T-helper 17 cell (primary cell): ENCODE measurements around the gene KCNE4. TPM values are rescaled to one million over a fixed set of nuclear protein-coding genes. Genes with fewer than 3 reads are reported as not detected.

Experiments
- ATAC-seq: fragments of 150-1000 bp; cut with Tn5 transposase; 2 replicates; pipeline ENCODE4 v1.10.0; 2021; ENCODE audit warnings: mild to moderate bottlenecking, moderate library complexity
- DNase-seq, 3 donors: peaks; one replicate each; pipeline versions ENCODE4 v3.0.0 to v3.0.0-alpha.2; 2020 to 2021
- H3K9me3 ChIP-seq: one replicate; pipeline ENCODE4 v1.7.0; 2013; ENCODE audit warnings: low read length, mild to moderate bottlenecking; ENCODE audit not compliant: control insufficient read depth, poor library complexity, severe bottlenecking
- H3K27ac Mint-ChIP-seq: one replicate; pipeline ENCODE4 v1.8.0; 2022; ENCODE audit warnings: mild to moderate bottlenecking, moderate library complexity, mixed read lengths
- H3K27me3 Mint-ChIP-seq: one replicate; pipeline ENCODE4 v1.8.0; 2022; ENCODE audit warnings: mixed read lengths
- H3K36me3 Mint-ChIP-seq: one replicate; pipeline ENCODE4 v1.8.0; 2022; ENCODE audit warnings: low read depth, mixed read lengths
- H3K4me1 Mint-ChIP-seq: one replicate; pipeline ENCODE4 v1.8.0; 2022; ENCODE audit warnings: mild to moderate bottlenecking, mixed read lengths
- H3K4me3 Mint-ChIP-seq: one replicate; pipeline ENCODE4 v1.8.0; 2022; ENCODE audit warnings: mild to moderate bottlenecking, moderate library complexity, mixed read lengths
- total RNA-seq, 4 donors: library from RNA in 2 of 4; stranded (reverse) in 2 of 4; gene quantifications; one replicate each; pipeline ENCODE4 v1.2.3 and lab custom pipeline; 2022 to 2026

Gene KCNE4
- total RNA-seq, 2 donors from 2014 or later = not detected

- no peak overlapping the region for H3K4me3 Mint-ChIP-seq
- H3K27ac Mint-ChIP-seq = no peak overlapping the region
- ATAC-seq = no peak
- DNase-seq = no peak
- no peaks in the 10 kb centered on the region for H3K27me3 Mint-ChIP-seq
- H3K4me1 Mint-ChIP-seq = no peaks in the 10 kb centered on the region
- no peaks in the 10 kb centered on the region for H3K9me3 ChIP-seq
- no peaks in the 10 kb centered on the region for H3K36me3 Mint-ChIP-seq
Measured at GRCh38 chr2:223029287-223029686, 22.7 kb upstream of the KCNE4 start.

- Mint-ChIP-seq H3K27me3 (no peaks in the 10 kb centered on the region), H3K27ac (no peak overlapping the region), H3K36me3 (no peaks in the 10 kb centered on the region), H3K4me1 (no peaks in the 10 kb centered on the region), H3K4me3 (no peak overlapping the region)
- no peaks in the 10 kb centered on the region for H3K9me3 ChIP-seq
- no peak for DNase-seq
- no peak for ATAC-seq
Measured at GRCh38 chr2:223032187-223033142, 19.5 kb upstream of the KCNE4 start.

- no peaks in the 10 kb centered on the region for H3K9me3 ChIP-seq
- DNase-seq (no peak), ATAC-seq (no peak)
- Mint-ChIP-seq H3K27ac (no peak overlapping the region), H3K27me3 (no peaks in the 10 kb centered on the region), H3K4me1 (no peaks in the 10 kb centered on the region), H3K4me3 (no peak overlapping the region), H3K36me3 (no peaks in the 10 kb centered on the region)
Measured at GRCh38 chr2:223034221-223034975, 17.6 kb upstream of the KCNE4 start.

- no peak for DNase-seq
- no peak overlapping the region for H3K4me3 Mint-ChIP-seq
- H3K9me3 ChIP-seq = no peaks in the 10 kb centered on the region
- no peaks in the 10 kb centered on the region for H3K27me3 Mint-ChIP-seq
- no peak overlapping the region for H3K27ac Mint-ChIP-seq
- ATAC-seq = no peak
- no peaks in the 10 kb centered on the region for H3K4me1 Mint-ChIP-seq
- H3K36me3 Mint-ChIP-seq = no peaks in the 10 kb centered on the region
Measured at GRCh38 chr2:223036790-223037444, 15.1 kb upstream of the KCNE4 start.

GRCh38 chr2:223037445-223037800 is 14.6 kb upstream of the KCNE4 start:
- no peak for ATAC-seq
- H3K9me3 ChIP-seq = no peaks in the 10 kb centered on the region
- Mint-ChIP-seq H3K4me3 (no peak overlapping the region), H3K27ac (no peak overlapping the region), H3K4me1 (no peaks in the 10 kb centered on the region), H3K36me3 (no peaks in the 10 kb centered on the region), H3K27me3 (no peaks in the 10 kb centered on the region)
- DNase-seq = no peak

GRCh38 chr2:223039618-223040017 is 12.4 kb upstream of the KCNE4 start:
- no peak for ATAC-seq
- H3K27ac Mint-ChIP-seq = no peak overlapping the region
- H3K4me3 Mint-ChIP-seq = no peak overlapping the region

GRCh38 chr2:223040527-223040926 is 11.5 kb upstream of the KCNE4 start:
- H3K27me3 Mint-ChIP-seq = no peaks in the 10 kb centered on the region
- no peak overlapping the region for H3K4me3 Mint-ChIP-seq
- no peaks in the 10 kb centered on the region for H3K36me3 Mint-ChIP-seq
- no peaks in the 10 kb centered on the region for H3K9me3 ChIP-seq
- ATAC-seq (no peak), DNase-seq (no peak)
- H3K27ac Mint-ChIP-seq = no peak overlapping the region
- no peaks in the 10 kb centered on the region for H3K4me1 Mint-ChIP-seq

More at GRCh38 chr2:223039618-223040017, 12.4 kb upstream of the KCNE4 start:
- no peaks in the 10 kb centered on the region for H3K36me3 Mint-ChIP-seq
- no peaks in the 10 kb centered on the region for H3K4me1 Mint-ChIP-seq
- no peaks in the 10 kb centered on the region for H3K27me3 Mint-ChIP-seq
- DNase-seq = no peak
- no peaks in the 10 kb centered on the region for H3K9me3 ChIP-seq

- Mint-ChIP-seq H3K4me3 (no peak overlapping the region), H3K27me3 (no peaks in the 10 kb centered on the region), H3K4me1 (no peaks in the 10 kb centered on the region), H3K36me3 (no peaks in the 10 kb centered on the region), H3K27ac (no peak overlapping the region)
- no peaks in the 10 kb centered on the region for H3K9me3 ChIP-seq
- DNase-seq (no peak), ATAC-seq (no peak)
Measured at GRCh38 chr2:223041527-223042109, 10.4 kb upstream of the KCNE4 start.

- no peaks in the 10 kb centered on the region for H3K27me3 Mint-ChIP-seq
- no peak overlapping the region for H3K4me3 Mint-ChIP-seq
- H3K4me1 Mint-ChIP-seq = no peaks in the 10 kb centered on the region
- H3K36me3 Mint-ChIP-seq = no peaks in the 10 kb centered on the region
- H3K27ac Mint-ChIP-seq = no peak overlapping the region
- DNase-seq = no peak
- H3K9me3 ChIP-seq = no peaks in the 10 kb centered on the region
- no peak for ATAC-seq
Measured at GRCh38 chr2:223042284-223042683, 9.7 kb upstream of the KCNE4 start.

GRCh38 chr2:223042704-223043118 is 9.3 kb upstream of the KCNE4 start:
- no peak for DNase-seq
- no peaks in the 10 kb centered on the region for H3K9me3 ChIP-seq
- no peaks in the 10 kb centered on the region for H3K36me3 Mint-ChIP-seq
- no peaks in the 10 kb centered on the region for H3K4me1 Mint-ChIP-seq
- ATAC-seq = no peak
- no peak overlapping the region for H3K4me3 Mint-ChIP-seq
- H3K27ac Mint-ChIP-seq = no peak overlapping the region
- no peaks in the 10 kb centered on the region for H3K27me3 Mint-ChIP-seq

- no peak for ATAC-seq
- Mint-ChIP-seq H3K27me3 (no peaks in the 10 kb centered on the region), H3K27ac (no peak overlapping the region), H3K4me1 (no peaks in the 10 kb centered on the region), H3K36me3 (no peaks in the 10 kb centered on the region), H3K4me3 (no peak overlapping the region)
- H3K9me3 ChIP-seq = no peaks in the 10 kb centered on the region
- no peak for DNase-seq
Measured at GRCh38 chr2:223043164-223043941, 8.6 kb upstream of the KCNE4 start.

- ATAC-seq = no peak
- H3K4me1 Mint-ChIP-seq = no peaks in the 10 kb centered on the region
- H3K27me3 Mint-ChIP-seq = peaks cover 7% of the 10 kb centered on the region
- H3K9me3 ChIP-seq = no peaks in the 10 kb centered on the region
- H3K4me3 Mint-ChIP-seq = no peak overlapping the region
- no peaks in the 10 kb centered on the region for H3K36me3 Mint-ChIP-seq
- H3K27ac Mint-ChIP-seq = no peak overlapping the region
- no peak for DNase-seq
Measured at GRCh38 chr2:223044092-223044836, 7.7 kb upstream of the KCNE4 start.
